Keratinocyte (primary cell): ENCODE data around the gene PRKAG2.

Experiments
- CTCF ChIP-seq, 3 experiments: IDR thresholded peaks in 1 of 3; conservative IDR thresholded peaks in 1 of 3; optimal IDR thresholded peaks in 1 of 3; 2 replicates in 2 of 3; 3 replicates in 1 of 3; pipeline versions ENCODE3 to v1.5.1; 2011; ENCODE audit warnings: low read length in 3 of 3, mild to moderate bottlenecking in 3 of 3, moderate library complexity in 2 of 3, control low read depth in 1 of 3, inconsistent platforms in 1 of 3; ENCODE audit not compliant: insufficient read depth in 2 of 3; ENCODE audit errors: extremely low read depth in 1 of 3
- EZH2 ChIP-seq: IDR thresholded peaks from one replicate; pipeline ENCODE4 v1.6.1; 2012; ENCODE audit warnings: inconsistent platforms, mild to moderate bottlenecking, low read length, moderate library complexity

GRCh38 chr7:151597541-151598444 is 279.1 kb downstream of the PRKAG2 start:
- TF ChIP-seq CTCF (optimal IDR thresholded peaks at IDR 0.05 in 1 of 3, IDR thresholded peaks at IDR 0.05 in 1 of 3, conservative IDR thresholded peaks at IDR 0.05 in 1 of 3; ENCODE audit: extremely low read depth in 1 of 3, insufficient read depth in 2 of 3, low read length in 3 of 3) (no peak), EZH2 (no peak)
